Gastroesophageal sphincter (tissue), 3 donors: Measurements from ENCODE around the gene WASF1.

Experiments used
- EP300 ChIP-seq: sonication (generic); formaldehyde crosslinking; IDR thresholded peaks from one replicate; pipeline ENCODE4 v1.6.1; 2017; ENCODE audit warnings: antibody characterized with exemption, mild to moderate bottlenecking
- POLR2A ChIP-seq, 2 donors: fragments of 450-650 bp; IDR thresholded peaks; one replicate each; pipeline ENCODE4 v1.6.1; 2017; ENCODE audit warnings: antibody characterized with exemption in 2 of 2, mild to moderate bottlenecking in 2 of 2, moderate library complexity in 1 of 2
- POLR2AphosphoS5 ChIP-seq: sonication (generic); formaldehyde crosslinking; IDR thresholded peaks from one replicate; pipeline ENCODE4 v1.6.1; 2017; ENCODE audit warnings: antibody characterized with exemption
- TF ChIP-seq, protein P1 (sequence below), 4 experiments: fragments of 200-600 bp in 2 of 4; fragments of 450-650 bp in 2 of 4; sonication (generic) in 1 of 4; IDR thresholded peaks; one replicate each; pipeline ENCODE4 v1.5.1; 2017 to 2019; ENCODE audit warnings: antibody characterized with exemption in 4 of 4, mild to moderate bottlenecking in 2 of 4, moderate library complexity in 2 of 4

DNA sequence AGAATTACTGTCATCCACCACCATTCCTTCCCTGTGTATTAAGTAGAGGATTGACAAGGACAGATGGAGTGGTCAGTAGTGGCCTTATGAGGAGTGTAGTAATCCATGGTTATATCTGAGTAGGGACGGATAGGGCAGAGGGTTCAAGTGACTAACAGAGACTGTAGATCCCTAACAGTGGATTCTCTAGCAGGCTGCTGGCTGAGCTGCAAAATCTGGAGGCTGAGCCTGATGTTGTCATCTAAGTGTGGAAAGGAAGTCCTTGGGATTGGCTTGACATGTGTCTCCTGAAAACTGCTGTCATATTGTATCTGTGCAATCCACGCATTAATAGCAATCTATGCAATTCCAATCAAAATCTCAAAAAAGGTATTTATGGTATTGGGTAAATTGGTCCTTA lies 94.2 kb downstream of the WASF1 start:
- TF ChIP-seq, protein P1, sequence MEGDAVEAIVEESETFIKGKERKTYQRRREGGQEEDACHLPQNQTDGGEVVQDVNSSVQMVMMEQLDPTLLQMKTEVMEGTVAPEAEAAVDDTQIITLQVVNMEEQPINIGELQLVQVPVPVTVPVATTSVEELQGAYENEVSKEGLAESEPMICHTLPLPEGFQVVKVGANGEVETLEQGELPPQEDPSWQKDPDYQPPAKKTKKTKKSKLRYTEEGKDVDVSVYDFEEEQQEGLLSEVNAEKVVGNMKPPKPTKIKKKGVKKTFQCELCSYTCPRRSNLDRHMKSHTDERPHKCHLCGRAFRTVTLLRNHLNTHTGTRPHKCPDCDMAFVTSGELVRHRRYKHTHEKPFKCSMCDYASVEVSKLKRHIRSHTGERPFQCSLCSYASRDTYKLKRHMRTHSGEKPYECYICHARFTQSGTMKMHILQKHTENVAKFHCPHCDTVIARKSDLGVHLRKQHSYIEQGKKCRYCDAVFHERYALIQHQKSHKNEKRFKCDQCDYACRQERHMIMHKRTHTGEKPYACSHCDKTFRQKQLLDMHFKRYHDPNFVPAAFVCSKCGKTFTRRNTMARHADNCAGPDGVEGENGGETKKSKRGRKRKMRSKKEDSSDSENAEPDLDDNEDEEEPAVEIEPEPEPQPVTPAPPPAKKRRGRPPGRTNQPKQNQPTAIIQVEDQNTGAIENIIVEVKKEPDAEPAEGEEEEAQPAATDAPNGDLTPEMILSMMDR (IDR thresholded peaks at IDR 0.05) = no peak
- TF ChIP-seq POLR2AphosphoS5 (no peak), POLR2A (IDR thresholded peaks at IDR 0.05) (no peak), EP300 (no peak)
